Ishikawa (cell line): ENCODE results near the gene ADGRE1.

ENCODE experiments used
- CEBPB ChIP-seq: IDR thresholded peaks from 2 replicates; pipeline ENCODE4 v1.6.1; 2012
- CREB1 ChIP-seq: IDR thresholded peaks from 2 replicates; pipeline ENCODE4 v1.6.1; 2012; ENCODE audit warnings: low read depth
- EGR1 ChIP-seq: IDR thresholded peaks from 2 replicates; pipeline ENCODE4 v1.6.1; 2012
- EP300 ChIP-seq: IDR thresholded peaks from 2 replicates; pipeline ENCODE4 v1.6.1; 2012; ENCODE audit warnings: borderline replicate concordance
- FOXM1 ChIP-seq: IDR thresholded peaks from 2 replicates; pipeline ENCODE4 v1.6.1; 2012; ENCODE audit warnings: low read depth, borderline replicate concordance
- NFIC ChIP-seq: IDR thresholded peaks from 2 replicates; pipeline ENCODE4 v1.6.1; 2012
- RAD21 ChIP-seq: IDR thresholded peaks from 2 replicates; pipeline ENCODE4 v1.6.1; 2012; ENCODE audit warnings: low read depth
- TAF1 ChIP-seq: IDR thresholded peaks from 2 replicates; pipeline ENCODE4 v1.6.1; 2012; ENCODE audit warnings: low read depth, mild to moderate bottlenecking
- TCF12 ChIP-seq: IDR thresholded peaks from 2 replicates; pipeline ENCODE4 v1.6.1; 2012; ENCODE audit warnings: low read depth
- TEAD4 ChIP-seq: IDR thresholded peaks from 2 replicates; pipeline ENCODE4 v1.6.1; 2012
- USF1 ChIP-seq: IDR thresholded peaks from 2 replicates; pipeline ENCODE4 v1.6.1; 2012
- YY1 ChIP-seq: IDR thresholded peaks from 2 replicates; pipeline ENCODE4 v1.6.1; 2012; ENCODE audit warnings: low read depth
- ZBTB7A ChIP-seq: IDR thresholded peaks from 2 replicates; pipeline ENCODE4 v1.6.1; 2012; ENCODE audit warnings: low read depth
- TF ChIP-seq, protein P1 (sequence below): IDR thresholded peaks from 2 replicates; pipeline ENCODE4 v1.6.1; 2012; ENCODE audit warnings: low read depth, mild to moderate bottlenecking
- TF ChIP-seq, protein P2 (sequence below): IDR thresholded peaks from 2 replicates; pipeline ENCODE4 v1.6.1; 2012

Gene ADGRE1

DNA sequence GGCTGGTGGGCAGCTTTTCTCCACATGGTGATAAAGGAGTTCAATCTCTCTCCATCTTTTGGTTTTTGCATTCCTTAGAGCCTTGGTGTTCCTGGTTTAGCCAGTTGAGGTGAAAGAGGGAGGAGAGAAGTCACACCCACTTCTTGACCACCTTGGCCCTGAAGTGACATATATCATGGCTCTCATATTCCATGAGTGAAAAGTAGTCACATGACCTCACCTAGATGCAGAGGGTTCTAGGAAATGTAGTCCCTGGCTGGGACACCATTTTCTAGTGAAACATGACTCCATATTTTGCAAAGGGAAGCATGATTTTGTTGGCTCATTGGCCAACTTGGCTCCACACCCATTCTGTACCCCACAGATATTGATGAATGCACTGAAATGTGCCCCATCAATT is 16.1 kb downstream of the ADGRE1 start:
- TF ChIP-seq FOXM1 (no peak), ZBTB7A (no peak), EP300 (no peak), USF1 (peak; percentile 63), CREB1 (no peak)

DNA sequence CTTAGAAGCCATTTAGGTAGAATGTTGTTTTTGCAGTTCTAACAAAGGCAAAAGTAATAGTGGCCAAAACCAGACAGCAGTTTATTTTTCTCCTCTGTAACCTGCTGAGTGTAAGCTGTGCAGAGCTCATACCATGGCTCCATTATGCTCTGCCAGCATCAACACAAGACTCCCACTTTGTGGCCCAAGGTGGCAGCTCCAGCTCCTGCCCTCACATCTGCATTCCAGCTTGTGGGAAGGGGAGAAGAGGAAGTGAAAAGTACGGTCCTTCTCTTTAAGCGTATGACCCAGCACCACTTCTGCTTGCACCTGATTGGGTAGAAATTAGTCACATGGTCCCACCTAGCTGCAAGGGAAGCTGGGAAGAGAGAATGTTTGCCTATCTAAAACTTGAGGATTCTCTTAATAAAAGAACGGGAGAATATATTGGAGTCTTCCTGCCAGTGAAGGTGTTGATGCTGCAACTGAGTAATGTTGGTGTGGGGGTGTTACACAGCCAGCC is 19.2 kb downstream of the ADGRE1 start:
- TF ChIP-seq YY1: no peak

DNA sequence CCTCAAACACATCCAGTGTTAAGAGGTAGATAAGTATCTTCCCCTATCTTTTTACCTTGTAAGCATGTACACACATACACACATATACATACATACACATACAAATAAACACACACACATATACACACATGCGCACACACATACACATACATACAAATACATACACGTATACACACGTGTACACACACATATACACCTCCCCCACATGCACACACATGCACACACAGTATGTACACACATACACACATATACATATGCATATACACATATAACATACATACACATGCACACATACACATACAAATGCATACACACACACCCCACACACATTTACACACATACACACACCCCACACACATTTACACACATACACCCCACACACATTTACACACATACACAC is 24.1 kb downstream of the ADGRE1 start:
- TF ChIP-seq CEBPB: no peak

GRCh38 chr19:6914321-6914720 is 26.9 kb downstream of the ADGRE1 start:
- no peak for TF ChIP-seq TCF12
- TF ChIP-seq FOXM1: no peak
- TF ChIP-seq EP300: no peak
- TF ChIP-seq NFIC: no peak
- TF ChIP-seq CEBPB: no peak
- TF ChIP-seq TEAD4: no peak
- TF ChIP-seq EGR1: no peak
- TF ChIP-seq YY1: no peak
- TF ChIP-seq CREB1: no peak
- no peak for TF ChIP-seq ZBTB7A
- TF ChIP-seq RAD21: no peak
- TF ChIP-seq TAF1: no peak

DNA sequence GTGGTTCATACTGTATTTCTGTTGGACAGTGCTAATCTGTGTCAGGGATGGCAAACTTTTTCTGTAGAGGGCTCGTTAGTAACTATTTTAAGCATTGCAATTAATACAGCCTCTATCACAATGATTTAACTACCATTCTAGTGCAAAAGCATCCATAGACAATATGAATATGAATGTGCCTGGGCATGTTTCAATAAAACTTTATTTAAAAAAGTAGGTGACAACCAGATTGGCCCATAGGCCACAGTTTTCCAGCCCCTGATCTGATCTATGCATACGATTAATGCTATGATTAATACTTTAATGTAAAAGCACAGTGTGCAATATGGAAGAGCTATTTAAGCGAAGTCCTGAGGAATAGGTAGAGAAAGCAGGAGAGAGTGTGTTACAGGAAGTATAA is 29.6 kb downstream of the ADGRE1 start:
- TF ChIP-seq RAD21 (no peak), TEAD4 (no peak), CREB1 (no peak), EGR1 (no peak), CEBPB (no peak), EP300 (no peak), YY1 (no peak), TCF12 (no peak)
- TF ChIP-seq, protein P1, sequence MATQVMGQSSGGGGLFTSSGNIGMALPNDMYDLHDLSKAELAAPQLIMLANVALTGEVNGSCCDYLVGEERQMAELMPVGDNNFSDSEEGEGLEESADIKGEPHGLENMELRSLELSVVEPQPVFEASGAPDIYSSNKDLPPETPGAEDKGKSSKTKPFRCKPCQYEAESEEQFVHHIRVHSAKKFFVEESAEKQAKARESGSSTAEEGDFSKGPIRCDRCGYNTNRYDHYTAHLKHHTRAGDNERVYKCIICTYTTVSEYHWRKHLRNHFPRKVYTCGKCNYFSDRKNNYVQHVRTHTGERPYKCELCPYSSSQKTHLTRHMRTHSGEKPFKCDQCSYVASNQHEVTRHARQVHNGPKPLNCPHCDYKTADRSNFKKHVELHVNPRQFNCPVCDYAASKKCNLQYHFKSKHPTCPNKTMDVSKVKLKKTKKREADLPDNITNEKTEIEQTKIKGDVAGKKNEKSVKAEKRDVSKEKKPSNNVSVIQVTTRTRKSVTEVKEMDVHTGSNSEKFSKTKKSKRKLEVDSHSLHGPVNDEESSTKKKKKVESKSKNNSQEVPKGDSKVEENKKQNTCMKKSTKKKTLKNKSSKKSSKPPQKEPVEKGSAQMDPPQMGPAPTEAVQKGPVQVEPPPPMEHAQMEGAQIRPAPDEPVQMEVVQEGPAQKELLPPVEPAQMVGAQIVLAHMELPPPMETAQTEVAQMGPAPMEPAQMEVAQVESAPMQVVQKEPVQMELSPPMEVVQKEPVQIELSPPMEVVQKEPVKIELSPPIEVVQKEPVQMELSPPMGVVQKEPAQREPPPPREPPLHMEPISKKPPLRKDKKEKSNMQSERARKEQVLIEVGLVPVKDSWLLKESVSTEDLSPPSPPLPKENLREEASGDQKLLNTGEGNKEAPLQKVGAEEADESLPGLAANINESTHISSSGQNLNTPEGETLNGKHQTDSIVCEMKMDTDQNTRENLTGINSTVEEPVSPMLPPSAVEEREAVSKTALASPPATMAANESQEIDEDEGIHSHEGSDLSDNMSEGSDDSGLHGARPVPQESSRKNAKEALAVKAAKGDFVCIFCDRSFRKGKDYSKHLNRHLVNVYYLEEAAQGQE: no peak

- no peak for TF ChIP-seq CREB1
- TF ChIP-seq TCF12: no peak
These were observed 38.0 kb downstream of the ADGRE1 start for GRCh38 chr19:6925386-6925785.

DNA sequence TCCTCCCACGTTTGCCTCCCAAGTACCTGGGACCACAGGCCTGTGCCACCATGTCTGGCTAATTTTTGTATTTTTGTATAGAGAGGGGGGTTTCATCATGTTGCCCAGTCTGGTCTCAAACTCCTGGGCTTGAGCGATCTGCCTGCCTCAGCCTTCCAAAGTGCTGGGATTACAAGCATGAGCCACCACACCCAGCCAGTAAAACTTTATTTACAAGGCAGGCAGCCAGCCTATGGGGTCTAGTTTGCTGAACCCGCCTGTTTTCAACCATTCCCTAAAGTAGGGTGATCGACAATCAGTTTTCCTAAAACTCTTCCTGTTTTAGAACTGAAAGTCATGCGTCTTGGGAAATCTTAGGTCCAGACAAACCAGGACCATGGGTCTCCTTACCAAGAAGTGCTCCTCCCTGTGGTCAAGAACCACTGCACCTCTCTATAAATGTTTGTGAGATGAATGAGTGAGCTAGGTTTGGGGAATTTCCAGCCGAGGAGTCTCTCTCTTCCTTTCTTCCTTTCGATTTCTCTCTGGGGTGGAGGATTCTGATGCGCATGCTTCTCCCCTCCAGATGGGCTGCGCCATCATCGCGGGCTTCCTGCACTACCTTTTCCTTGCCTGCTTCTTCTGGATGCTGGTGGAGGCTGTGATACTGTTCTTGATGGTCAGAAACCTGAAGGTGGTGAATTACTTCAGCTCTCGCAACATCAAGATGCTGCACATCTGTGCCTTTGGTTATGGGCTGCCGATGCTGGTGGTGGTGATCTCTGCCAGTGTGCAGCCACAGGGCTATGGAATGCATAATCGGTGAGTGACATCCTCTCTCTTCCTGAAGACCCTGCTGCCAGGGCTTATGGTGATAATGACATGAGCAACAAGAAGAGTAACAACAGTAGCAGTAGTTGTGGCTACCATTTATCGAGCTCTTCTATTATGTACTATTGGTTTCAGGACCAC is 38.7 kb downstream of the ADGRE1 start:
- TF ChIP-seq EP300 (no peak), RAD21 (0 out of 2 replicates have a peak, but pooled peaks have one; percentile 7)

DNA sequence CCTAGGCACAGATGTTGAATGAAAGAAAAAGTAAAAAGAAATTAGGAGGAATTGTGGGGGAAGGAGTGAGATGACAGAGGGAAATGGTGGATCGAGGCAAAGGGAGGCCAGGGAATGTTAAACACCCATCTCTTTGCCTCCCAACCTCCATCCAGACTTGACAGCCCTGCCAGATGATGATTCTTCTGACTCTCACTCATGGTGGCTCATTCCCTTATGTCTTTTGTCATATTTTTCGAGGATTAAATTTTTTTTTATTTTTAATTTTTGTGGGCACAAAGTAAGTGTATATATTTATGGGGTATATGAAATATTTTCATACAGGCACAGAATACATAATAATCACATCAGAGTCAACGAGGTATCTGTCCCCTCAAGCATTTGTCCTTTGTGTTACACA is 42.8 kb downstream of the ADGRE1 start:
- TF ChIP-seq RAD21 (no peak), FOXM1 (no peak), TCF12 (no peak), YY1 (no peak), CREB1 (no peak), USF1 (no peak), ZBTB7A (no peak), EGR1 (no peak), TEAD4 (no peak), NFIC (no peak), CEBPB (no peak)
- TF ChIP-seq, protein P2, sequence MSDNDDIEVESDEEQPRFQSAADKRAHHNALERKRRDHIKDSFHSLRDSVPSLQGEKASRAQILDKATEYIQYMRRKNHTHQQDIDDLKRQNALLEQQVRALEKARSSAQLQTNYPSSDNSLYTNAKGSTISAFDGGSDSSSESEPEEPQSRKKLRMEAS: no peak
- TF ChIP-seq, protein P1: no peak
